ENCODE data around the gene LGI4. TPM values are rescaled to one million over a fixed set of nuclear protein-coding genes. Genes with fewer than 3 reads are reported as not detected.

LGI4 gene
- total RNA-seq, 1 donor from 2014 or later, result 0.20 TPM

- Histone ChIP-seq H3K27me3 (ENCODE audit: insufficient read depth, low read length) (no peaks in the 10 kb centered on the region), H3K9me3 (ENCODE audit: insufficient read depth, low read depth, low read length) (peaks cover 5% of the 10 kb centered on the region), H3K4me2 (ENCODE audit: low read length) (no peak overlapping the region), H3K9ac (ENCODE audit: low read length) (no peak overlapping the region), H3K79me2 (ENCODE audit: insufficient read depth, low read length) (no peaks in the 10 kb centered on the region), H3K4me1 (ENCODE audit: insufficient read depth, low read length) (no peaks in the 10 kb centered on the region), H3K36me3 (ENCODE audit: insufficient read depth, low read length) (no peaks in the 10 kb centered on the region), H3K4me3 (ENCODE audit: insufficient read depth, low read depth, low read length) (no peak overlapping the region), H3K27ac (ENCODE audit: low read depth, low read length) (no peak overlapping the region), H4K20me1 (ENCODE audit: insufficient read depth, low read length) (no peaks in the 10 kb centered on the region), H2AFZ (ENCODE audit: low read depth, low read length) (no peak overlapping the region)
- DNase-seq (ENCODE audit: low read depth) (no peak), FAIRE-seq (no peak)
- H3K27ac Mint-ChIP-seq (ENCODE audit: unreplicated experiment), result no peak overlapping the region
- peaks cover 5% of the 10 kb centered on the region for H3K27me3 Mint-ChIP-seq (ENCODE audit: low read depth, unreplicated experiment)
- H3K9me3 Mint-ChIP-seq (ENCODE audit: unreplicated experiment), result peaks cover 7% of the 10 kb centered on the region
- H3K36me3 Mint-ChIP-seq (ENCODE audit: low read depth, unreplicated experiment), result no peaks in the 10 kb centered on the region
- H3K4me1 Mint-ChIP-seq (ENCODE audit: low read depth, unreplicated experiment), result no peaks in the 10 kb centered on the region
- no peak overlapping the region for H3K4me3 Mint-ChIP-seq (ENCODE audit: unreplicated experiment)
- TF ChIP-seq, protein P1, sequence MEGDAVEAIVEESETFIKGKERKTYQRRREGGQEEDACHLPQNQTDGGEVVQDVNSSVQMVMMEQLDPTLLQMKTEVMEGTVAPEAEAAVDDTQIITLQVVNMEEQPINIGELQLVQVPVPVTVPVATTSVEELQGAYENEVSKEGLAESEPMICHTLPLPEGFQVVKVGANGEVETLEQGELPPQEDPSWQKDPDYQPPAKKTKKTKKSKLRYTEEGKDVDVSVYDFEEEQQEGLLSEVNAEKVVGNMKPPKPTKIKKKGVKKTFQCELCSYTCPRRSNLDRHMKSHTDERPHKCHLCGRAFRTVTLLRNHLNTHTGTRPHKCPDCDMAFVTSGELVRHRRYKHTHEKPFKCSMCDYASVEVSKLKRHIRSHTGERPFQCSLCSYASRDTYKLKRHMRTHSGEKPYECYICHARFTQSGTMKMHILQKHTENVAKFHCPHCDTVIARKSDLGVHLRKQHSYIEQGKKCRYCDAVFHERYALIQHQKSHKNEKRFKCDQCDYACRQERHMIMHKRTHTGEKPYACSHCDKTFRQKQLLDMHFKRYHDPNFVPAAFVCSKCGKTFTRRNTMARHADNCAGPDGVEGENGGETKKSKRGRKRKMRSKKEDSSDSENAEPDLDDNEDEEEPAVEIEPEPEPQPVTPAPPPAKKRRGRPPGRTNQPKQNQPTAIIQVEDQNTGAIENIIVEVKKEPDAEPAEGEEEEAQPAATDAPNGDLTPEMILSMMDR (IDR thresholded peaks at IDR 0.05; ENCODE audit: insufficient read depth, low read depth, low read length), result no peak
- TF ChIP-seq EZH2 (IDR thresholded peaks at IDR 0.05; ENCODE audit: insufficient read depth, low read length), result no peak
Measured at GRCh38 chr19:35108730-35109129, 26.1 kb downstream of the LGI4 start.

DNA sequence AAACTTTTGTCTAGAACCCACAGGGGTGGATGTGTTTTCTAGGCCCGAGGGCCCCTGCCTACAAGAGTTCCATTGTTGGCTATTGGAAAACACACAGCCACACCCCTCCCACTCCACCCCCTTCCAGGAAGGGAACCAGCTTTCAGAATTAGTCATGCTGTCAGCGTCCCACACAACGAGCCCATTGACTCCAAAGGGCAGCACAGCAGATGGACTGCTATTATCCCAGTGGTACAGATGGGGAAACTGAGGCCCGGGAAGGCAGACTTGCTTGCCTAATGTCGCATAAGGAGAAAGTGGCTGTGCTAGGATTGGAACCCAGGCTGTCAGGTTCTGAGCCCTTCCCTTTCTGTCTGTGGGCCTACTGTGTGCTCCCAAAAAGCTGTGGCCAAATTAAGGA is 27.3 kb downstream of the LGI4 start:
- peak; percentile 26 for DNase-seq (ENCODE audit: low read depth)
- H3K27ac Mint-ChIP-seq (ENCODE audit: unreplicated experiment), result no peak overlapping the region
- Histone ChIP-seq H3K9ac (ENCODE audit: low read length) (no peak overlapping the region), H3K4me3 (ENCODE audit: insufficient read depth, low read depth, low read length) (no peak overlapping the region), H3K4me1 (ENCODE audit: insufficient read depth, low read length) (no peaks in the 10 kb centered on the region), H4K20me1 (ENCODE audit: insufficient read depth, low read length) (no peaks in the 10 kb centered on the region), H3K4me2 (ENCODE audit: low read length) (no peak overlapping the region), H2AFZ (ENCODE audit: low read depth, low read length) (no peak overlapping the region), H3K27ac (ENCODE audit: low read depth, low read length) (no peak overlapping the region), H3K27me3 (ENCODE audit: insufficient read depth, low read length) (no peaks in the 10 kb centered on the region), H3K36me3 (ENCODE audit: insufficient read depth, low read length) (no peaks in the 10 kb centered on the region), H3K9me3 (ENCODE audit: insufficient read depth, low read depth, low read length) (peaks cover 5% of the 10 kb centered on the region), H3K79me2 (ENCODE audit: insufficient read depth, low read length) (no peaks in the 10 kb centered on the region)
- H3K36me3 Mint-ChIP-seq (ENCODE audit: low read depth, unreplicated experiment), result no peaks in the 10 kb centered on the region
- peaks cover 5% of the 10 kb centered on the region for H3K27me3 Mint-ChIP-seq (ENCODE audit: low read depth, unreplicated experiment)
- no peaks in the 10 kb centered on the region for H3K4me1 Mint-ChIP-seq (ENCODE audit: low read depth, unreplicated experiment)
- no peak for TF ChIP-seq EZH2 (IDR thresholded peaks at IDR 0.05; ENCODE audit: insufficient read depth, low read length)
- TF ChIP-seq, protein P1 (IDR thresholded peaks at IDR 0.05; ENCODE audit: insufficient read depth, low read depth, low read length), result no peak
- no peak overlapping the region for H3K4me3 Mint-ChIP-seq (ENCODE audit: unreplicated experiment)
- FAIRE-seq, result no peak
- H3K9me3 Mint-ChIP-seq (ENCODE audit: unreplicated experiment), result peaks cover 7% of the 10 kb centered on the region

GRCh38 chr19:35106898-35107541 is 27.8 kb downstream of the LGI4 start:
- DNase-seq (ENCODE audit: low read depth) (no peak), FAIRE-seq (no peak)
- Histone ChIP-seq H4K20me1 (ENCODE audit: insufficient read depth, low read length) (no peaks in the 10 kb centered on the region), H3K36me3 (ENCODE audit: insufficient read depth, low read length) (no peaks in the 10 kb centered on the region), H3K79me2 (ENCODE audit: insufficient read depth, low read length) (no peaks in the 10 kb centered on the region), H3K9ac (ENCODE audit: low read length) (no peak overlapping the region), H2AFZ (ENCODE audit: low read depth, low read length) (no peak overlapping the region), H3K4me1 (ENCODE audit: insufficient read depth, low read length) (no peaks in the 10 kb centered on the region), H3K27me3 (ENCODE audit: insufficient read depth, low read length) (no peaks in the 10 kb centered on the region), H3K27ac (ENCODE audit: low read depth, low read length) (no peak overlapping the region), H3K9me3 (ENCODE audit: insufficient read depth, low read depth, low read length) (peaks cover 5% of the 10 kb centered on the region), H3K4me3 (ENCODE audit: insufficient read depth, low read depth, low read length) (no peak overlapping the region), H3K4me2 (ENCODE audit: low read length) (no peak overlapping the region)
- H3K4me3 Mint-ChIP-seq (ENCODE audit: unreplicated experiment), result peak overlapping the region; percentile 16
- no peaks in the 10 kb centered on the region for H3K4me1 Mint-ChIP-seq (ENCODE audit: low read depth, unreplicated experiment)
- no peak overlapping the region for H3K27ac Mint-ChIP-seq (ENCODE audit: unreplicated experiment)
- peaks cover 5% of the 10 kb centered on the region for H3K27me3 Mint-ChIP-seq (ENCODE audit: low read depth, unreplicated experiment)
- H3K36me3 Mint-ChIP-seq (ENCODE audit: low read depth, unreplicated experiment), result no peaks in the 10 kb centered on the region
- peaks cover 7% of the 10 kb centered on the region for H3K9me3 Mint-ChIP-seq (ENCODE audit: unreplicated experiment)
- no peak for TF ChIP-seq EZH2 (IDR thresholded peaks at IDR 0.05; ENCODE audit: insufficient read depth, low read length)
- TF ChIP-seq, protein P1 (IDR thresholded peaks at IDR 0.05; ENCODE audit: insufficient read depth, low read depth, low read length), result no peak
